ENCODE data around the gene PARD3B. TPM values are rescaled to one million over a fixed set of nuclear protein-coding genes. Genes with fewer than 3 reads are reported as not detected.
"Not testable (repeated sequence)": the region's sequence is repeated elsewhere in the genome, so short reads cannot be mapped to it uniquely, and the experiment has no call there.

PARD3B gene
- total RNA-seq, 1 donor from 2014 or later = 28.0 TPM

DNA sequence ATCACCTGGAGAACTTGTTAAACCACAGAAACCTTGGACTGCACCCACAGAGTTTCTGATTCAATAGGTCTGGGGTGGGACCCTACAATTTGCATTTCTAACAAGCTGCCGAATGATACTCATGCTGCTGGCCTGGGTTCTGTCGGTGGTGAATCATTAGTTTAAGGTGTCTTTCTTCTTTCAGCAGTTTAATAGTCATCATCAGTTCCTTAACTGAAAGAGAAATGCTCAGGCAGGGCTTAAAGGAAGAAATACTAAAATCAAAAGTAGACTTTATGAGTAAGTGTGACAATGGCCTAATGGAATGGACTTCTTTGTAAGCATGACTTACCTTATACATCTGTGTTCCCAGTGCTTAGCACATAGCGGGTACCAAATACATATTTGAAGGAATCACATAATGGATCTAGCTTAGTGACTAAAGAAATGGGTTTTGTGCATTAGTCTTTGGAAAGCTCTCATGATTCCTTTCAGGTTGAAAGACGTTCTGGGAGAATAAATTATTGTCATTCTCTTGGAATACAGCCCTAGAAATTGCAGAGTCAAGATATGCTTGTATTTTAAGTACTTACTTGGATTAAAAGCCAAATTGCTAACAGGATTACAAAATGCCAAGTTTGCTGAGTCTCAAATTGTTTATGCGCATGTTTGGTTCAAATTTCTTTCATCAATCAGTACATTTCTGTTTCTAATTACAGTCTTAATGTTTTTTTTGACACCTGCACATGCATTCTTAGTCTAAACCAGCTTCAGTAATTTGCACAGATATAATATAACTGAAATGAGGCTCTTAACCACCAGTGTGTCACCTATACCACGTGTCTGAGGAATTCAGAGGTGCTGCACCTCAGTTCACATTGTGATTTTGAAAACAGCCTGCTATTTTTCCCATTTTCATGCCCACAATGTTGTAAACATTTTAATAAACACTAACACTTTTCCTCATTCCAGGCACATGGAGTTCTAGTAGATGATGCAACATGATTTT lies 916.7 kb downstream of the PARD3B start:
- DNase-seq (ENCODE audit: low spot score) = no peak

- no peak for DNase-seq (ENCODE audit: low spot score)
These were observed 917.5 kb downstream of the PARD3B start for GRCh38 chr2:205462681-205463345.

GRCh38 chr2:205463466-205464025 lies 918.3 kb downstream of the PARD3B start:
- no peak for DNase-seq (ENCODE audit: low spot score)

GRCh38 chr2:205464681-205465080 lies 919.4 kb downstream of the PARD3B start:
- DNase-seq (ENCODE audit: low spot score) = no peak

- DNase-seq (ENCODE audit: low spot score) = no peak
These were observed 920.5 kb downstream of the PARD3B start for GRCh38 chr2:205465791-205466190.

DNA sequence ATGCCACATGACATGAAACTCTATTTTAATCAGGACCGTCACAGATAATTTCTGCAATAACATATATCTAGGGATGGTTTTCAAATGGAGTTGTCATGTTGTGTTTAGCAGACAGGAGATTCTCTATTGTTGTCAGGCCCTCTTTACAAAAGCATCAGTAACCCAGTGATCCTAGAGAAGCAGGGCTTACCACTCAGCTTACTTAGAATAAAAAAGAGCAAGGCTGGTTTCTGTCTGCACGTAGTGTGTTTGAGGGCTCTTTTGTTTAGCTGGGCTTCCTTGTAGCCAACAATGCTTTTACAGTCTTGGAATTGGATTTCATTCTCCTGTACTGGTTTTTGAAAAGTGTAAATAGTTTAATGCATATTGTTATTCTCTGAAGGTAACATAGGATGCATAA lies 926.5 kb downstream of the PARD3B start:
- no peak for DNase-seq (ENCODE audit: low spot score)

GRCh38 chr2:205473791-205474190 lies 928.5 kb downstream of the PARD3B start:
- DNase-seq (ENCODE audit: low spot score) = no peak

- DNase-seq (ENCODE audit: low spot score) = no peak
These were observed 929.6 kb downstream of the PARD3B start for GRCh38 chr2:205474741-205475415.

- DNase-seq (ENCODE audit: low spot score) = no peak
These were observed 930.1 kb downstream of the PARD3B start for GRCh38 chr2:205475416-205475768.

- no peak for DNase-seq (ENCODE audit: low spot score)
These were observed 931.9 kb downstream of the PARD3B start for GRCh38 chr2:205477016-205477705.

DNA sequence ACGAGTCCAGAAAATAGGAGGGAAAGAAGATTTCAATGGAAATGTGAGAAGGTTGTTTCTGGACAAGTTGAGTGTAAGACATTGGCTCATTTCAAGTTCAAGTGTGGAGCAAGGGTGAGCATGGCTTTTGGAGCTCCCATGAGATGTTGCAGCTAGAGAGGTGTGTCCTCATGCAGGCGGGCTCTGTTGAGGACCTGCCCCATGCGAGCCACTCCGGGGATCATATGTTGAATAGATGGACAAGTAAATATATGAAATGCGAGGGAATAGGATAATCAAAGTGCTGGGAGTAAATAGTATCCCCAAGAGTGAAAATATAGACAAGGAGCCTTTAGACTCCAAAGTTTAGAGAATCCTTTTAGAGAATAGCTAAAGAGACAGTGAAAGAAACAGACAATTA lies 936.6 kb downstream of the PARD3B start:
- DNase-seq (ENCODE audit: low spot score) = no peak

- DNase-seq (ENCODE audit: low spot score) = no peak
These were observed 937.3 kb downstream of the PARD3B start for GRCh38 chr2:205482399-205483081.

DNA sequence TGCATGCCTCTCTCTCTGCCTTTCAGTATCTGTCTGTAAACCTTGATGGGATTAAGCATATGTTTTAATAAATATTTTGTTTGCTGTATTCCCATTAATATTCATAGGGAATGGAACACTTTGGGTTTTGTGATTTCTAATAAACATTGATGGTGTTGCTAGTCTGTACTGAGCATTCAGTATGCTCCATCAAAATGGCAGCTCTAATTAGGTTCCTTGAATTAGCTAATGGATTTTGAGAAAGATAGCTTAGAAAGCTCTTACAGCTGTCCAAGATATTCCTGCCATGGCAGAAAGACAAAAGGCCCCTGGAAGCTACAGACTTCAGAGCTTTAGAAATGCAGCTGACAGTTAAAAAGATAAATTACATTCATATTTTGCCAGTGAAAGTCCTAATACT lies 937.8 kb downstream of the PARD3B start:
- DNase-seq (ENCODE audit: low spot score) = no peak

DNA sequence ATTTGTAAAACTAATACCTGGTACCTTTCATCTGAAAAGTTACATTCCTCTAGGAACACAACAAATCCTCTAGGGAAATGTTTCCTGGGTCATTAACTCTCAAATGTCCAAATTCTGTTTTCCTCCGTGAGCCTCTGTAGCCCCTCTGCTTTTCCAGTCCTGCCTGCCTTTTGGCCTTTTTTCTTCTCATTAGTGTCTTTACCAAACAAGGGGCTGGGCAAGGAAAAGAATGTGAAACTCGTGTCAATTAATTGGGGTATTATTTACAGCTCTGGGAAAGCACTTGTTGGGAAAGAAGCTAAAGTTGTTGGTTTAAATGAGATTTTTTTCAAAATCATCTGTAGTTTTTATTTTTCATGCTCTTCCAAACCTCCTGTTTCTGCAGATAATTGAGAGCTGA lies 938.9 kb downstream of the PARD3B start:
- DNase-seq (ENCODE audit: low spot score) = no peak

DNA sequence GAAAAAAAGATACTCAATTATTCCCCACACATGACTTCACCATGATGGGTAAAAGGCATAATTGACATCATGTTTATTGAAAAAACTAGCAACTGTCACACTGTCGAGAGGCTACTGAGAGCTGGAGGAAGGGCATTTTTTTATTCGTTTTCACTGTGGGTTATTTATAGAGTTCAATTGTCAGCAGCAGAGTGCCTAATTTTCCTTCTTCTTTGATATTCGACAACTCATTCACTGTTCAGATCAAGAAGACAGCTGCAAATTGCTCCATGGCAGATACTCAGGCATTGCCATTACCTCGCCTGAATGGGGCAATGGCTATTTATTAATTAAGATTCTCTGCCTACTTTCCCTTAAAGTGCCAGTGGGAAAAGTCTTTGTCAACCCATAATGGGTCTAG lies 939.5 kb downstream of the PARD3B start:
- no peak for DNase-seq (ENCODE audit: low spot score)

DNA sequence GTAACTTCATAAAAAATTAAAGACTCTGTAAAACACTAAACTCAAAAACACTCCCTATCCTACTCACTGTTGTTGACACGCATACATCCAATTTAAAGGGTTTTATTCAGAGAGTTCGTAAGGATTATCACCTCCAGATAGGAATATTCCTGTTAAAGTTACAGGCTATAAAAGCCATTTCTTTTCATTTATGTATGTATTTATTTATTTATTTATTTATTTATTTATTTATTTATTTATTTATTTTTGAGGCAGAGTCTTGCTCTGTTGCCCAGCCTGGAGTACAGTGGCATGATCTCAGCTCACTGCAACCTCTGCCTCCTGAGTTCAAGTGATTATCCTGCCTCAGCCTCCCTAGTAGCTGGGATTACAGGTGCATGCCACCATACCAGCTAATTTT lies 948.3 kb downstream of the PARD3B start:
- DNase-seq (ENCODE audit: low spot score) = not testable (repeated sequence)

DNA sequence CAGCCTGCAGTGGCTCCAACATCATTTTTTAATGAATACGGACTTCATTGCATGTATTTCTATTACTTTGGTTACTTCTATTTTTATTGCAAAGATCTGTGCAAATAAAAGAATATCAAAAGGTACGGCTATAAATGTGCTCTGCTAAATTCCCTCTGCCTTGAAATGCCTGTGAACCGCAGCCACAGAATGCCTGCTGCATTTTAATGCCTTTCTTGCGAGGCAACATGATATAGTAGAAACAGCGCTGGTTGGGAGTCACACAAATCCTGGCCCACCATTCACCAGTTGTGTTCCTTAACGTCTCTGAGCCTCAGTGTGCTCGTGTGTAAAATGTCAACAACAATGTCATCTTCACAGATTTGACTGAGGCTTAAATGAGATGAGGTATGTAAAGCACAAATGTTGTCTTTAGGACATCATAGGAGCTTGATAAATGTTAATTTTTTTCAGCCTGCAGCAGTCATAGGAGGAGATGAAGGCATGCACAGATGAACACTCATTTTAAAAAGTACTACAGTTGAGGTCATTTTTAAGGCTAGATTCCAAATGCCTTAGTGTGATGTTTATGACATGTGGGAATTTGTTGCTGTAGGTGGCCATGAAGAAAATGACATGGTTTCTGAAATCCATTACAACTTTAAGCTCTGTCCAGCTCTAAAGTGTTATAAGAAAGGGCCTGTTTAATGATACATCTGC lies 949.4 kb downstream of the PARD3B start:
- no peak for DNase-seq (ENCODE audit: low spot score)

DNA sequence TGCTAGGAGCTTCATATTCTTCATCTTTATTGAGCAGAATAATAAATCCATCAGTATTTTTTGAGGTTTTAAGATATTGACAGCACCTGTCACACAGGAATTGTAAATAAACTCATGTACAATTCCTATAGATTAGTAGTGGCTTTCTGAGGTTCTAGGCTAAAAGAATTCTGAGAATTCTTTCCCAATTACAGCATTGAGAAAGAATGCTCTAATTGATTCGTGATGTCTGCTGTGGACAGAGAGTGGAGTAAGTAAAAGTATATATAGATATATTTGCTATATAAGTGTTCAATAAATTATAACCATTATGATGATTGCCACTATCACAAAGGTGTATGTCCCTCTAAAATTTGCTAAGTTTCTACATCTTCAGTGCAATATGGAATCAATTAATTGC lies 950.5 kb downstream of the PARD3B start:
- DNase-seq (ENCODE audit: low spot score) = no peak

- DNase-seq (ENCODE audit: low spot score) = no peak
These were observed 951.1 kb downstream of the PARD3B start for GRCh38 chr2:205496370-205496769.

DNA sequence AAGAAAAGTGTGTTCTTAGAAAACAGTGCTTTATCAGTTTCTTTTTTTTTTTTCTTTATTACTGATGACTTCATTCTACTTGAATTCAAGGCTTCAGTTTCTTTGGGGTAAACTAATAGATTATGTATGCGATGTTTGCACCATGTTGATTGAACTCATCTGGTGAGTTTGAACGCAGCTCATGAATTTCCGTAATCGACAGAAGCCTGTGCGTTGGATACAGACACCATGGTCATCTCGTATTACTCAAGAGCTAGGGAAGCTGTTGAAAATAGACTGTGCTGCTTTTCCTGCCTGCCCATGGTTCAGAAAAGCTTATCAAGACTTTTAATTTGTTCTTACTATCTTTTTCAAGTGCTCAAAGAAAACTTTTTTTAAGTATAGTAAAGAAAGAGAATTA lies 951.5 kb downstream of the PARD3B start:
- no peak for DNase-seq (ENCODE audit: low spot score)

Data from mucosa of gallbladder (tissue), 1 donor.